ENCODE data around the gene CPXM2. TPM values are rescaled to one million over a fixed set of nuclear protein-coding genes. Genes with fewer than 3 reads are reported as not detected.

CPXM2 gene
- total and polyA plus RNA-seq, 4 donors = 0.05 to 0.92 (median 0.44) TPM

DNA sequence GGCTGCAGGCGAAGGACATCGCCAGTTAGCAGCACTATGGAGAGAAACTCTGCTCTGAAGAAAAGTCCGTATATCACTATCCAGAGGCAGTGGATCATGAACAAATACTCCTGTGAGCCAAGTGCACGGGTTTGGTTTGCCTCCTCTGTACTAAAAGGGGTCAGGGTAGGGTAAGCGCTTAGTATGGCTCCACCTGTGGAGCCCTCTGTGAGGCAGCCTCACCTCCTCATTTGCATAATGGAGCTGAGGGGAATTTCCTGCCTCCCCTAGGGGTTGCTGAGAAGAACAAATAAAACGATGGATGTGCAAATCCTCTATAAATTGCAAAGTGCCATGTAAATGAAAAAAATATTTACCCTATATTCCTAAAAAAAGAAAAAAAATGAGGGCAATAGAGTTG, 162.1 kb downstream of the CPXM2 start:
- H3K9ac ChIP-seq (ENCODE audit: low read depth in 1 of 2, low read length in 2 of 2) = no peak overlapping the region
- WGBS = 64% methylated on average over 6 of the region's 6 CpGs
- H3K36me3 ChIP-seq (ENCODE audit: control insufficient read depth in 4 of 4, insufficient read depth in 3 of 4, low read depth in 1 of 4, low read length in 3 of 4) = no peaks in the 10 kb centered on the region
- no peak overlapping the region for H3K27ac ChIP-seq (ENCODE audit: low read depth in 1 of 2, low read length in 2 of 2)
- H3K4me3 ChIP-seq (ENCODE audit: low read depth in 1 of 3, low read length in 3 of 3) = no peak overlapping the region
- no peaks in the 10 kb centered on the region for H3K4me1 ChIP-seq (ENCODE audit: control insufficient read depth in 4 of 4, insufficient read depth in 4 of 4, low read length in 3 of 4)
- TF ChIP-seq FOXA2 (IDR thresholded peaks at IDR 0.05) = no peak
- no peak for TF ChIP-seq EGR1 (IDR thresholded peaks at IDR 0.05; ENCODE audit: low read depth in 2 of 2)
- TF ChIP-seq, protein P1, sequence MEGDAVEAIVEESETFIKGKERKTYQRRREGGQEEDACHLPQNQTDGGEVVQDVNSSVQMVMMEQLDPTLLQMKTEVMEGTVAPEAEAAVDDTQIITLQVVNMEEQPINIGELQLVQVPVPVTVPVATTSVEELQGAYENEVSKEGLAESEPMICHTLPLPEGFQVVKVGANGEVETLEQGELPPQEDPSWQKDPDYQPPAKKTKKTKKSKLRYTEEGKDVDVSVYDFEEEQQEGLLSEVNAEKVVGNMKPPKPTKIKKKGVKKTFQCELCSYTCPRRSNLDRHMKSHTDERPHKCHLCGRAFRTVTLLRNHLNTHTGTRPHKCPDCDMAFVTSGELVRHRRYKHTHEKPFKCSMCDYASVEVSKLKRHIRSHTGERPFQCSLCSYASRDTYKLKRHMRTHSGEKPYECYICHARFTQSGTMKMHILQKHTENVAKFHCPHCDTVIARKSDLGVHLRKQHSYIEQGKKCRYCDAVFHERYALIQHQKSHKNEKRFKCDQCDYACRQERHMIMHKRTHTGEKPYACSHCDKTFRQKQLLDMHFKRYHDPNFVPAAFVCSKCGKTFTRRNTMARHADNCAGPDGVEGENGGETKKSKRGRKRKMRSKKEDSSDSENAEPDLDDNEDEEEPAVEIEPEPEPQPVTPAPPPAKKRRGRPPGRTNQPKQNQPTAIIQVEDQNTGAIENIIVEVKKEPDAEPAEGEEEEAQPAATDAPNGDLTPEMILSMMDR (IDR thresholded peaks at IDR 0.05; ENCODE audit: low read depth, low read length, missing input control) = no peak
- no peak for TF ChIP-seq NR2F2 (IDR thresholded peaks at IDR 0.05)
- TF ChIP-seq, protein P2, sequence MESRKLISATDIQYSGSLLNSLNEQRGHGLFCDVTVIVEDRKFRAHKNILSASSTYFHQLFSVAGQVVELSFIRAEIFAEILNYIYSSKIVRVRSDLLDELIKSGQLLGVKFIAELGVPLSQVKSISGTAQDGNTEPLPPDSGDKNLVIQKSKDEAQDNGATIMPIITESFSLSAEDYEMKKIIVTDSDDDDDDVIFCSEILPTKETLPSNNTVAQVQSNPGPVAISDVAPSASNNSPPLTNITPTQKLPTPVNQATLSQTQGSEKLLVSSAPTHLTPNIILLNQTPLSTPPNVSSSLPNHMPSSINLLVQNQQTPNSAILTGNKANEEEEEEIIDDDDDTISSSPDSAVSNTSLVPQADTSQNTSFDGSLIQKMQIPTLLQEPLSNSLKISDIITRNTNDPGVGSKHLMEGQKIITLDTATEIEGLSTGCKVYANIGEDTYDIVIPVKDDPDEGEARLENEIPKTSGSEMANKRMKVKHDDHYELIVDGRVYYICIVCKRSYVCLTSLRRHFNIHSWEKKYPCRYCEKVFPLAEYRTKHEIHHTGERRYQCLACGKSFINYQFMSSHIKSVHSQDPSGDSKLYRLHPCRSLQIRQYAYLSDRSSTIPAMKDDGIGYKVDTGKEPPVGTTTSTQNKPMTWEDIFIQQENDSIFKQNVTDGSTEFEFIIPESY (IDR thresholded peaks at IDR 0.05) = no peak
- TF ChIP-seq RAD21 (IDR thresholded peaks at IDR 0.05) = no peak
- TF ChIP-seq, protein P3, sequence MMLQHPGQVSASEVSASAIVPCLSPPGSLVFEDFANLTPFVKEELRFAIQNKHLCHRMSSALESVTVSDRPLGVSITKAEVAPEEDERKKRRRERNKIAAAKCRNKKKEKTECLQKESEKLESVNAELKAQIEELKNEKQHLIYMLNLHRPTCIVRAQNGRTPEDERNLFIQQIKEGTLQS (IDR thresholded peaks at IDR 0.05) = no peak
- TF ChIP-seq TAF1 (conservative IDR thresholded peaks at IDR 0.05) = no peak
- TF ChIP-seq RXRA (IDR thresholded peaks at IDR 0.05) = no peak
- TF ChIP-seq, protein P4, sequence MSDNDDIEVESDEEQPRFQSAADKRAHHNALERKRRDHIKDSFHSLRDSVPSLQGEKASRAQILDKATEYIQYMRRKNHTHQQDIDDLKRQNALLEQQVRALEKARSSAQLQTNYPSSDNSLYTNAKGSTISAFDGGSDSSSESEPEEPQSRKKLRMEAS (IDR thresholded peaks at IDR 0.05) = no peak
- no peak for TF ChIP-seq FOXA1 (IDR thresholded peaks at IDR 0.05)
- TF ChIP-seq, protein P5, sequence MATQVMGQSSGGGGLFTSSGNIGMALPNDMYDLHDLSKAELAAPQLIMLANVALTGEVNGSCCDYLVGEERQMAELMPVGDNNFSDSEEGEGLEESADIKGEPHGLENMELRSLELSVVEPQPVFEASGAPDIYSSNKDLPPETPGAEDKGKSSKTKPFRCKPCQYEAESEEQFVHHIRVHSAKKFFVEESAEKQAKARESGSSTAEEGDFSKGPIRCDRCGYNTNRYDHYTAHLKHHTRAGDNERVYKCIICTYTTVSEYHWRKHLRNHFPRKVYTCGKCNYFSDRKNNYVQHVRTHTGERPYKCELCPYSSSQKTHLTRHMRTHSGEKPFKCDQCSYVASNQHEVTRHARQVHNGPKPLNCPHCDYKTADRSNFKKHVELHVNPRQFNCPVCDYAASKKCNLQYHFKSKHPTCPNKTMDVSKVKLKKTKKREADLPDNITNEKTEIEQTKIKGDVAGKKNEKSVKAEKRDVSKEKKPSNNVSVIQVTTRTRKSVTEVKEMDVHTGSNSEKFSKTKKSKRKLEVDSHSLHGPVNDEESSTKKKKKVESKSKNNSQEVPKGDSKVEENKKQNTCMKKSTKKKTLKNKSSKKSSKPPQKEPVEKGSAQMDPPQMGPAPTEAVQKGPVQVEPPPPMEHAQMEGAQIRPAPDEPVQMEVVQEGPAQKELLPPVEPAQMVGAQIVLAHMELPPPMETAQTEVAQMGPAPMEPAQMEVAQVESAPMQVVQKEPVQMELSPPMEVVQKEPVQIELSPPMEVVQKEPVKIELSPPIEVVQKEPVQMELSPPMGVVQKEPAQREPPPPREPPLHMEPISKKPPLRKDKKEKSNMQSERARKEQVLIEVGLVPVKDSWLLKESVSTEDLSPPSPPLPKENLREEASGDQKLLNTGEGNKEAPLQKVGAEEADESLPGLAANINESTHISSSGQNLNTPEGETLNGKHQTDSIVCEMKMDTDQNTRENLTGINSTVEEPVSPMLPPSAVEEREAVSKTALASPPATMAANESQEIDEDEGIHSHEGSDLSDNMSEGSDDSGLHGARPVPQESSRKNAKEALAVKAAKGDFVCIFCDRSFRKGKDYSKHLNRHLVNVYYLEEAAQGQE (IDR thresholded peaks at IDR 0.05) = no peak
- TF ChIP-seq JUND (IDR thresholded peaks at IDR 0.05) = no peak
- H3K9me3 ChIP-seq (ENCODE audit: control insufficient read depth in 4 of 4, low read length in 3 of 4) = no peaks in the 10 kb centered on the region
- no peak for DNase-seq (ENCODE audit: low spot score)
- no peaks in the 10 kb centered on the region for H3K27me3 ChIP-seq (ENCODE audit: control insufficient read depth in 4 of 4, insufficient read depth in 4 of 4, low read length in 3 of 4)

DNA sequence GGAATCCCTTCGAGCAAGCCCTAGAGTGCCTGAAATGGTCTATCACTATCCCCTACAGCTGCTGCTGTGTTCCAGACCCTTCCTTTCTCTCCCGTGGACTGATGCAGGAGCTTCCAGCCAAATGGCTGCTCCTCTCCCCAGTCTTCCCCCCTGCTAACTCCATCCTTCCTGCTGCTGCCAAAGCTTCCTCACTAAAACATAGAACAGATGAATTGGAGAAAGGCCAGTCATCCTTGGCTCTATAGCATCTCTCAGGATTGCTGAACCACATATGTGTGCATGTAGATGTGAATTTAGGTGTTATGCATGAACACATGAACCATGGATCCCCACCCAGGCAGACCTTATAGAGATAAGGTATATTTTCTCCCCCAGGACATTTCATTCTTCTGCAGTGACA, 164.8 kb downstream of the CPXM2 start:
- no peak for TF ChIP-seq NR2F2 (IDR thresholded peaks at IDR 0.05)
- TF ChIP-seq, protein P2 (IDR thresholded peaks at IDR 0.05) = no peak
- no peak for TF ChIP-seq RAD21 (IDR thresholded peaks at IDR 0.05)
- TF ChIP-seq, protein P4 (IDR thresholded peaks at IDR 0.05) = no peak
- no peak for TF ChIP-seq SP1 (IDR thresholded peaks at IDR 0.05)
- TF ChIP-seq FOXA2 (IDR thresholded peaks at IDR 0.05) = no peak
- no peak for TF ChIP-seq GABPA (IDR thresholded peaks at IDR 0.05 in 1 of 2, conservative IDR thresholded peaks at IDR 0.05 in 1 of 2)
- TF ChIP-seq, protein P1 (IDR thresholded peaks at IDR 0.05; ENCODE audit: low read depth, low read length, missing input control) = no peak
- no peak for TF ChIP-seq TAF1 (conservative IDR thresholded peaks at IDR 0.05)
- TF ChIP-seq RXRA (IDR thresholded peaks at IDR 0.05) = no peak
- TF ChIP-seq EGR1 (IDR thresholded peaks at IDR 0.05; ENCODE audit: low read depth in 2 of 2) = no peak
- no peak for TF ChIP-seq YY1 (IDR thresholded peaks at IDR 0.05)
- no peak for TF ChIP-seq HNF4A (conservative IDR thresholded peaks at IDR 0.05)
- no peak for TF ChIP-seq HNF4G (IDR thresholded peaks at IDR 0.05)
- DNase-seq (ENCODE audit: low spot score) = no peak
- peaks cover 0 to 6% (median 0%) of the 10 kb centered on the region in 4 donors for H3K27me3 ChIP-seq (ENCODE audit: control insufficient read depth in 4 of 4, insufficient read depth in 4 of 4, low read length in 3 of 4)
- WGBS = 80% methylated on average over 2 of the region's 2 CpGs
- no peak overlapping the region for H3K4me3 ChIP-seq (ENCODE audit: low read depth in 1 of 3, low read length in 3 of 3)
- no peak overlapping the region for H3K27ac ChIP-seq (ENCODE audit: low read depth in 1 of 2, low read length in 2 of 2)
- H3K36me3 ChIP-seq (ENCODE audit: control insufficient read depth in 4 of 4, insufficient read depth in 3 of 4, low read depth in 1 of 4, low read length in 3 of 4) = no peaks in the 10 kb centered on the region
- no peak overlapping the region for H3K9ac ChIP-seq (ENCODE audit: low read depth in 1 of 2, low read length in 2 of 2)
- no peaks in the 10 kb centered on the region for H3K9me3 ChIP-seq (ENCODE audit: control insufficient read depth in 4 of 4, low read length in 3 of 4)
- no peaks in the 10 kb centered on the region for H3K4me1 ChIP-seq (ENCODE audit: control insufficient read depth in 4 of 4, insufficient read depth in 4 of 4, low read length in 3 of 4)
